Lower lobe of right lung (tissue), 2 donors: ENCODE results near the gene LDLRAD4. TPM values are rescaled to one million over a fixed set of nuclear protein-coding genes. Genes with fewer than 3 reads are reported as not detected.

Source experiments
- ATAC-seq, 2 donors: fragments of 200-7000 bp; cut with Tn5 transposase; one replicate each; pipeline ENCODE4 v1.9.1; 2020 to 2022; ENCODE audit warnings: mild to moderate bottlenecking in 2 of 2, moderate library complexity in 2 of 2
- DNase-seq: peaks from one replicate; pipeline ENCODE4 v3.0.0-alpha.2; 2020
- H3K27ac ChIP-seq: fragments of 200-600 bp; one replicate; pipeline ENCODE4 v1.8.0; 2022
- H3K27me3 ChIP-seq: fragments of 200-600 bp; one replicate; pipeline ENCODE4 v1.8.0; 2022; ENCODE audit warnings: low read depth
- H3K36me3 ChIP-seq: fragments of 200-600 bp; one replicate; pipeline ENCODE4 v1.8.0; 2022; ENCODE audit warnings: mild to moderate bottlenecking
- H3K4me1 ChIP-seq: fragments of 200-600 bp; one replicate; pipeline ENCODE4 v1.8.0; 2022
- H3K4me3 ChIP-seq: fragments of 200-600 bp; one replicate; pipeline ENCODE4 v1.8.0; 2022; ENCODE audit warnings: mild to moderate bottlenecking
- H3K9me3 ChIP-seq: fragments of 200-600 bp; one replicate; pipeline ENCODE4 v1.8.0; 2022
- CTCF ChIP-seq: fragments of 200-600 bp; IDR thresholded peaks from one replicate; pipeline ENCODE4 v1.8.0; 2022; ENCODE audit warnings: antibody characterized with exemption, mild to moderate bottlenecking
- intact Hi-C: fragments of 100-400 bp; cut with DNase I; formaldehyde crosslinking; loops from one replicate; pipeline ENCODE4 v1.11.0; 2022
- total RNA-seq: library from RNA; stranded (reverse); fragmentation: NEBNext Ultra II Directional; extraction: Animal tissue kit (Norgen Biotek cat#: 25700); gene quantifications from one replicate; pipeline ENCODE4 v1.2.1, GENCODE V29; 2021
- donor health status: DM: no; HTN: yes; CAD: no; lungs with severe emphysema.

The LDLRAD4 gene
- total RNA-seq, 1 donor from 2014 or later, result 24.6 TPM

GRCh38 chr18:13328213-13328612 is 109.7 kb downstream of the LDLRAD4 start:
- Histone ChIP-seq H3K27me3 (no peaks in the 10 kb centered on the region), H3K36me3 (no peaks in the 10 kb centered on the region), H3K27ac (no peak overlapping the region), H3K4me3 (no peak overlapping the region), H3K9me3 (no peaks in the 10 kb centered on the region), H3K4me1 (no peaks in the 10 kb centered on the region)
- DNase-seq, result no peak
- intact Hi-C loops, result no loop called here
- ATAC-seq, result no peak
- no peak for TF ChIP-seq CTCF

GRCh38 chr18:13330996-13331395 is 112.4 kb downstream of the LDLRAD4 start:
- Histone ChIP-seq H3K4me1 (no peaks in the 10 kb centered on the region), H3K9me3 (peaks cover 4% of the 10 kb centered on the region), H3K27me3 (no peaks in the 10 kb centered on the region), H3K36me3 (no peaks in the 10 kb centered on the region), H3K4me3 (no peak overlapping the region), H3K27ac (no peak overlapping the region)
- ATAC-seq (no peak), DNase-seq (no peak)
- intact Hi-C loops, result no loop called here
- TF ChIP-seq CTCF, result no peak

GRCh38 chr18:13331846-13332245 is 113.3 kb downstream of the LDLRAD4 start:
- no peak for ATAC-seq
- no peaks in the 10 kb centered on the region for H3K36me3 ChIP-seq
- no peaks in the 10 kb centered on the region for H3K27me3 ChIP-seq
- no peaks in the 10 kb centered on the region for H3K4me1 ChIP-seq
- DNase-seq, result no peak
- peaks cover 4% of the 10 kb centered on the region for H3K9me3 ChIP-seq
- no peak overlapping the region for H3K27ac ChIP-seq
- no peak for TF ChIP-seq CTCF
- intact Hi-C loops, result no loop called here
- no peak overlapping the region for H3K4me3 ChIP-seq

- no peak for TF ChIP-seq CTCF
- intact Hi-C loops, result no loop called here
Observed at GRCh38 chr18:13332874-13333273, 114.3 kb downstream of the LDLRAD4 start.

GRCh38 chr18:13335903-13336302 is 117.3 kb downstream of the LDLRAD4 start:
- intact Hi-C loops, result no loop called here
- Histone ChIP-seq H3K36me3 (no peaks in the 10 kb centered on the region), H3K27me3 (no peaks in the 10 kb centered on the region), H3K9me3 (peaks cover 4% of the 10 kb centered on the region), H3K27ac (no peak overlapping the region), H3K4me3 (no peak overlapping the region), H3K4me1 (no peaks in the 10 kb centered on the region)
- DNase-seq, result no peak
- no peak for ATAC-seq
- no peak for TF ChIP-seq CTCF

More at GRCh38 chr18:13332874-13333273, 114.3 kb downstream of the LDLRAD4 start:
- ATAC-seq (no peak), DNase-seq (no peak)
- no peak overlapping the region for H3K27ac ChIP-seq
- H3K36me3 ChIP-seq, result no peaks in the 10 kb centered on the region
- H3K4me3 ChIP-seq, result no peak overlapping the region
- H3K9me3 ChIP-seq, result peaks cover 4% of the 10 kb centered on the region
- H3K27me3 ChIP-seq, result no peaks in the 10 kb centered on the region
- no peaks in the 10 kb centered on the region for H3K4me1 ChIP-seq

GRCh38 chr18:13336841-13337240 is 118.3 kb downstream of the LDLRAD4 start:
- Histone ChIP-seq H3K27ac (no peak overlapping the region), H3K9me3 (peaks cover 10% of the 10 kb centered on the region), H3K4me1 (no peaks in the 10 kb centered on the region), H3K36me3 (no peaks in the 10 kb centered on the region), H3K4me3 (no peak overlapping the region), H3K27me3 (no peaks in the 10 kb centered on the region)
- no peak for TF ChIP-seq CTCF
- no peak for DNase-seq
- intact Hi-C loops, result no loop called here
- ATAC-seq, result no peak
